WI38 (cell line): ENCODE measurements around the gene OTULINL.

Experiments
- H3K4me3 ChIP-seq: 2 replicates; pipeline ENCODE4 v1.5.1; 2011; ENCODE audit warnings: low read depth, mild to moderate bottlenecking, control low read depth, low read length
- TF ChIP-seq, protein P1 (sequence below): IDR thresholded peaks from 2 replicates; pipeline ENCODE4 v1.5.1; 2012; ENCODE audit warnings: low read depth, mild to moderate bottlenecking, control low read depth, low read length

The OTULINL gene

DNA sequence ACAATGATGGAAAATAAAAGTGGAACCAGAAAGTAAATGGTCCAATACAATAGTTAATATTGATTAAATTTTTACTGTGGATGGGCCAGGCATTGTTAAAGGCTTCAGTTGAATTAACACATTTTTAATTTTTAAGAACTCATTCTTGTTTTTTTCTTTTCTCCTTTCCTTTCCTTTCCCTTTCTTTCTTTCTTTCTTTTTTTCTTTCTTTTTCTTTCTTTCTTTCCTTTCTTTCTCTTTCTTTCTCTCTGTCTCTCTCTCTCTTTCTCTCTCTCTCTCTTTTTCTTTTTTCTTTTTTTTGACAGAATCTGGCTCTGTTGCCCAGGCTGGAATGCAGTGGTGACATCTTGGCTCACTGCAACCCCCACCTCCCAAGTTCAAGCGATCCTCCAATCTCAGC is 13.3 kb upstream of the OTULINL start:
- H3K4me3 ChIP-seq, result no peak overlapping the region
- TF ChIP-seq, protein P1, sequence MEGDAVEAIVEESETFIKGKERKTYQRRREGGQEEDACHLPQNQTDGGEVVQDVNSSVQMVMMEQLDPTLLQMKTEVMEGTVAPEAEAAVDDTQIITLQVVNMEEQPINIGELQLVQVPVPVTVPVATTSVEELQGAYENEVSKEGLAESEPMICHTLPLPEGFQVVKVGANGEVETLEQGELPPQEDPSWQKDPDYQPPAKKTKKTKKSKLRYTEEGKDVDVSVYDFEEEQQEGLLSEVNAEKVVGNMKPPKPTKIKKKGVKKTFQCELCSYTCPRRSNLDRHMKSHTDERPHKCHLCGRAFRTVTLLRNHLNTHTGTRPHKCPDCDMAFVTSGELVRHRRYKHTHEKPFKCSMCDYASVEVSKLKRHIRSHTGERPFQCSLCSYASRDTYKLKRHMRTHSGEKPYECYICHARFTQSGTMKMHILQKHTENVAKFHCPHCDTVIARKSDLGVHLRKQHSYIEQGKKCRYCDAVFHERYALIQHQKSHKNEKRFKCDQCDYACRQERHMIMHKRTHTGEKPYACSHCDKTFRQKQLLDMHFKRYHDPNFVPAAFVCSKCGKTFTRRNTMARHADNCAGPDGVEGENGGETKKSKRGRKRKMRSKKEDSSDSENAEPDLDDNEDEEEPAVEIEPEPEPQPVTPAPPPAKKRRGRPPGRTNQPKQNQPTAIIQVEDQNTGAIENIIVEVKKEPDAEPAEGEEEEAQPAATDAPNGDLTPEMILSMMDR, result no peak

DNA sequence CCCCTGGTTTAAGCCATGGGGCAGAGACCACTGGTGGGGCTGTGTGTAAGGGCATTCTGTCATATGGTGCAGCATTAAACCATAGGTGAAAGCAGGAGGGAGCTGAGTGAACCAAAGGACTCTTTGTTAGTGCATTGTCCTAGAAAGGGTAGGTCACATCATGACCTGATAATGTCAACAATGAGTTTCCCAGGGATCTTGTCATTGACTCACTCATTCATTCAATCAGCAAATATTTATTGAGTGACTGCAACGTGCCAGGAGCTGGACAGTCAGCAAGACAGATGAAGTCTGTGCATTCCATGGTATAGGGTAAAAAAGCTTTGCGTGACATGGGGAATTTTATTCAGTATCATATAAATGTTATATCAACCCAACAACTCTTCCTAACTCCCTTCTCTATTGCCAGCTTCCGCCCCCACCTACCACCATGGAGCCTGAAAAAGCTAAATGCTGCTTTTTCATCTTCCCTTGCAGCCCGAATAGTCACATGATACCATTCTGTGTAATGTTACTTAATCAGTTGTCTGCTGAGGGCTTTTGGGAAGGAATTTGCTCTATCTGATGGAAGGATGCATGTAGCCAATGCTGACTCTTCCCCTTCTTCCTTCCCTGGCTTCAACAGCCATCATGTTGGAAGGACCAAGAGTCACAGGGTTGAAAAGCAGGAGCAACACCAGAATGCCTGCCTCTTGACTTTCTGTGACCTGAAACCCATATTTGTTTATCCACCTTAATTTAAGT is 11.5 kb upstream of the OTULINL start:
- no peak overlapping the region for H3K4me3 ChIP-seq
- TF ChIP-seq, protein P1, result no peak

- H3K4me3 ChIP-seq, result no peak overlapping the region
- TF ChIP-seq, protein P1, result no peak
Observed at GRCh38 chr5:14571901-14572300, 9.7 kb upstream of the OTULINL start.

DNA sequence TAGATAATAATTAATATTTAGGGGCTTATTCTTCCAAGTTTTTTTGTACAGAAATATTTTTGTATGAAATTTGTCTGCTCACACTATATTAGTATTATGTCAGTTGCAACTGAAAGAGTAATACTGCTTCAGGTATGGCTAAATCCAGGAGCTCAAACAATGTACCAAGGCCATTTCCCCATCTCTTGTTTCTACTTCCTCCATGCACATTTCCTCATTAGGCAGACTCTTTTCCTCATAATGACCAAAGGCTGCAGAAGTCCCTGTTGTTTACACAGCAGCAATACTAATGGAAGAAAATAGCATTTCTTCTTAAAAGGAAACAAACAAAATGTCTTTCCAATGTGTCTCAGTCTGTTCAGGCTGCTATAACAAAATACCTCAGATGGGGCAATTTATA is 9.2 kb upstream of the OTULINL start:
- TF ChIP-seq, protein P1, result no peak

GRCh38 chr5:14572836-14573235 is 8.8 kb upstream of the OTULINL start:
- no peak overlapping the region for H3K4me3 ChIP-seq
- TF ChIP-seq, protein P1, result no peak

More for the DNA sequence above, 9.2 kb upstream of the OTULINL start:
- H3K4me3 ChIP-seq, result no peak overlapping the region

DNA sequence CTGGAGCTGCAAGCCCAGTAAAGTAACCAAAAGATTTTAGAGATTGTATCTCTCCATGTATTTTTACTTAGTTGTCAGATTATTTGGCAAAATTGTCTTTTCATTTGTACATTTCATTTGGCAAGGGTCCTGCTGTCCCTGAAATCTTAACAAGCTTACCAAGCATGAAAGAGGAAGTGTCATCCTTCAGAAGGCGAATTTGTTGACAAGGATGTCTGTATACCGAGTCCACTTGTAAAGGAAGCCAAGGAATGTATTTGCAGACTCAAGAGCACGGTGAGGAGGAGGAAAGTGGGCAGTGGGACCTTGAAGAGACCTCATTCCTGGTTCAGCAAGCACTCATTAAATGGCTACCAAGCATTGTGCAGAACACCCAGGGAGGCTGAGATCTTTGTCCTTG is 7.5 kb upstream of the OTULINL start:
- no peak overlapping the region for H3K4me3 ChIP-seq
- TF ChIP-seq, protein P1, result no peak

DNA sequence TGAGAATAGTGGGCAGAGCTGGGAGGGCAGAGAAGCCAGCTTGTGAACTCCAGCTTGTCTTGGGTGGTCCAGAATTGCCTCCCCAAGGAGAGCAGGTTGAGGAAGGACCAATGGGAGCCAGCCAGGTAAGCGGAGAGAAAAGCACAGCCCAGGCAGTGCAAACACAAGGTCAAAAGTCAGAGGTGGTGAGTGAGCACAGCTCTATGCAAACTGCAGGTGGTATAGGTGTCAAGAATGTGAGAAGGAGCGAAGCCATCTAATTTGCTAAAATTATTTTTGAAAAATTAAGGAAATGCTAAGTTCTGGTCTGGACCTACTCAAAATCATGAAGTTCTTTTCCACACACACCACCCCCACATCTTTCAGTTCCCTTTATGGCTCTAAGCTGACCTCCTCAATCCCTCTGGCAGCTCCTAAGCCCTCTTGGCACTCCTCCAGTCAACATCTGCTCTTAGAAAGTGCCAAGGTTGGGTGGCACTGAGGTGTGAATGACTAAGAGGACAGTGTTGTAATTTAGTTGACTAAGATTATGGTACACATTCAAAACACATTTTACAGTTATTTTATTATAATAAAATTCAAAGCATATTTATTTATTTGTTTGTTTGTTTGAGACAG is 6.6 kb upstream of the OTULINL start:
- TF ChIP-seq, protein P1, result no peak

More for the DNA sequence above, 6.6 kb upstream of the OTULINL start:
- H3K4me3 ChIP-seq, result no peak overlapping the region
